PC-9 (cell line): ENCODE results near the gene ROBO1. TPM values are rescaled to one million over a fixed set of nuclear protein-coding genes. Genes with fewer than 3 reads are reported as not detected.

ENCODE experiments used
- BruUV-seq: library from RNA; stranded (reverse); fragments of 400-500 nt; replicated peaks from 2 replicates; lab custom pipeline; 2021; lab: Mats Ljungman, UMichigan
- CTCF ChIA-PET: fragments of 300-600 bp; sonication (Branson Sonifier 250); formaldehyde crosslinking; loops from one replicate; lab custom pipeline; 2022; ENCODE audit warnings: antibody characterized with exemption; lab: Charles Lee
- POLR2A ChIA-PET: fragments of 300-600 bp; sonication (Branson Sonifier 250); formaldehyde crosslinking; loops from one replicate; lab custom pipeline; 2022; ENCODE audit warnings: antibody characterized with exemption; ENCODE audit not compliant: unreplicated experiment; lab: Charles Lee
- DNase-seq, 2 experiments: peaks; one replicate each; pipeline versions ENCODE4 v3.0.0 to v3.0.0-alpha.2; 2015 to 2022; ENCODE audit warnings: mixed read lengths in 1 of 2
- H2AFZ ChIP-seq: fragments of 200-600 bp; sonication (generic); 2 replicates; pipeline ENCODE4 v1.8.1; 2017; ENCODE audit warnings: antibody characterized with exemption
- H3F3A ChIP-seq: fragments of 200-600 bp; sonication (generic); 2 replicates; pipeline ENCODE4 v1.8.1; 2017; ENCODE audit warnings: antibody characterized with exemption, mild to moderate bottlenecking, low read depth; ENCODE audit not compliant: insufficient read depth
- H3K27ac ChIP-seq: fragments of 200-600 bp; sonication (generic); 2 replicates; pipeline ENCODE4 v1.6.1; 2016; ENCODE audit warnings: mixed run types
- H3K27me3 ChIP-seq: fragments of 200-600 bp; sonication (generic); 2 replicates; pipeline ENCODE4 v1.6.1; 2016; ENCODE audit warnings: low read depth, mixed run types; ENCODE audit not compliant: insufficient read depth
- H3K36me3 ChIP-seq: fragments of 200-600 bp; sonication (generic); 2 replicates; pipeline ENCODE4 v1.6.1; 2016; ENCODE audit warnings: low read depth, mixed run types
- H3K4me1 ChIP-seq: fragments of 200-600 bp; sonication (generic); replicated peaks from 2 replicates; pipeline ENCODE4 v1.6.1; 2016; ENCODE audit warnings: mixed run types; ENCODE audit not compliant: insufficient read depth
- H3K4me2 ChIP-seq: fragments of 200-600 bp; sonication (generic); 2 replicates; pipeline ENCODE4 v1.6.1; 2017; ENCODE audit warnings: mixed run types
- H3K4me3 ChIP-seq: fragments of 200-600 bp; sonication (generic); 2 replicates; pipeline ENCODE4 v1.6.1; 2016; ENCODE audit warnings: mixed run types
- H3K79me2 ChIP-seq: fragments of 200-600 bp; sonication (generic); 2 replicates; pipeline ENCODE4 v1.6.1; 2017; ENCODE audit warnings: low read depth, mixed run types
- H3K9me2 ChIP-seq: fragments of 200-600 bp; sonication (generic); 2 replicates; pipeline ENCODE4 v1.8.1; 2017; ENCODE audit warnings: mild to moderate bottlenecking; ENCODE audit not compliant: insufficient read depth
- H3K9me3 ChIP-seq: fragments of 200-600 bp; sonication (generic); 2 replicates; pipeline ENCODE4 v1.8.1; 2016; ENCODE audit warnings: low read depth; ENCODE audit not compliant: insufficient read depth
- H4K20me1 ChIP-seq: fragments of 200-600 bp; sonication (generic); 2 replicates; pipeline ENCODE4 v1.8.1; 2017; ENCODE audit not compliant: insufficient read depth
- CTCF ChIP-seq: fragments of 200-600 bp; sonication (generic); conservative IDR thresholded peaks from 2 replicates; pipeline ENCODE4 v1.6.1; 2017; ENCODE audit warnings: mixed run types, antibody characterized with exemption, mild to moderate bottlenecking, moderate library complexity
- EZH2 ChIP-seq: fragments of 200-600 bp; sonication (generic); IDR thresholded peaks from 2 replicates; pipeline ENCODE4 v1.8.0; 2017; ENCODE audit warnings: antibody characterized with exemption, low read depth
- intact Hi-C: fragments of 100-400 bp; cut with micrococcal nuclease; formaldehyde crosslinking; loops from one replicate; pipeline ENCODE4 v1.10.0; 2022; ENCODE audit not compliant: unreplicated experiment
- total RNA-seq: library from RNA; stranded (reverse); gene quantifications from 2 replicates; pipeline ENCODE4 v1.2.3, GENCODE V29; 2021

ROBO1 gene
- total RNA-seq, 1 experiment from 2014 or later: 17.5 TPM

GRCh38 chr3:78882251-78882650 is 885.5 kb downstream of the ROBO1 start:
- Histone ChIP-seq H3K27me3 (no peaks in the 10 kb centered on the region), H3K4me1 (no peaks in the 10 kb centered on the region), H2AFZ (no peak overlapping the region), H3K4me2 (no peak overlapping the region), H3K36me3 (no peaks in the 10 kb centered on the region), H3K4me3 (no peak overlapping the region), H3K9me2 (no peaks in the 10 kb centered on the region), H3K9me3 (no peaks in the 10 kb centered on the region), H3F3A (no peaks in the 10 kb centered on the region), H3K27ac (no peak overlapping the region), H4K20me1 (no peaks in the 10 kb centered on the region), H3K79me2 (no peaks in the 10 kb centered on the region)
- CTCF ChIA-PET: no interaction called here
- TF ChIP-seq EZH2 (no peak), CTCF (no peak)
- DNase-seq: no peak
- BruUV-seq: no TSS peak
- POLR2A ChIA-PET: no interaction called here
- intact Hi-C loops: no loop called here

GRCh38 chr3:78881501-78881900 is 886.3 kb downstream of the ROBO1 start:
- Histone ChIP-seq H3K27me3 (no peaks in the 10 kb centered on the region), H3K4me1 (no peaks in the 10 kb centered on the region), H3K4me3 (no peak overlapping the region), H3K4me2 (no peak overlapping the region), H3K27ac (no peak overlapping the region), H3F3A (no peaks in the 10 kb centered on the region), H3K9me2 (no peaks in the 10 kb centered on the region), H2AFZ (no peak overlapping the region), H3K9me3 (no peaks in the 10 kb centered on the region), H3K36me3 (no peaks in the 10 kb centered on the region), H3K79me2 (no peaks in the 10 kb centered on the region), H4K20me1 (no peaks in the 10 kb centered on the region)
- intact Hi-C loops: no loop called here
- TF ChIP-seq CTCF: no peak
- TF ChIP-seq EZH2: no peak
- DNase-seq: no peak
- CTCF ChIA-PET: no interaction called here
- BruUV-seq: no TSS peak
- POLR2A ChIA-PET: interaction anchor here (0.6 kb wide), 1 partner anchor 9 kb away, joined by 9 read pairs; no protein-coding TSS in a partner anchor

- H3K36me3 ChIP-seq: no peaks in the 10 kb centered on the region
- no peaks in the 10 kb centered on the region for H3K9me2 ChIP-seq
- TF ChIP-seq EZH2: no peak
- no peak for TF ChIP-seq CTCF
- H4K20me1 ChIP-seq: no peaks in the 10 kb centered on the region
- POLR2A ChIA-PET: no interaction called here
- DNase-seq: no peak
- no peak overlapping the region for H3K4me3 ChIP-seq
- H3F3A ChIP-seq: no peaks in the 10 kb centered on the region
- BruUV-seq: no TSS peak
- no peak overlapping the region for H3K4me2 ChIP-seq
- H2AFZ ChIP-seq: no peak overlapping the region
- H3K27ac ChIP-seq: no peak overlapping the region
- H3K27me3 ChIP-seq: no peaks in the 10 kb centered on the region
- intact Hi-C loops: no loop called here
- CTCF ChIA-PET: no interaction called here
- H3K4me1 ChIP-seq: no peaks in the 10 kb centered on the region
- no peaks in the 10 kb centered on the region for H3K9me3 ChIP-seq
- H3K79me2 ChIP-seq: no peaks in the 10 kb centered on the region
These were observed 887.0 kb downstream of the ROBO1 start for GRCh38 chr3:78880603-78881461.
